ENCODE data around the gene QPCTL.
"Not testable (repeated sequence)": the region's sequence is repeated elsewhere in the genome, so short reads cannot be mapped to it uniquely, and the experiment has no call there.

Gene QPCTL

GRCh38 chr19:45739498-45740439 lies 47.3 kb downstream of the QPCTL start:
- TF ChIP-seq CTCF (IDR thresholded peaks at IDR 0.05; ENCODE audit: extremely low read depth, insufficient read depth, missing control alignments), result peak; percentile 3
- in situ Hi-C loops (cut with MboI; ENCODE audit: low pct_unique_long_range_greater_than_20kb, low sequenced_read_pairs, unreplicated experiment), result no loop called here
- DNase-seq (ENCODE audit: low spot score), result no peak

GRCh38 chr19:45742969-45743368 lies 50.5 kb downstream of the QPCTL start:
- DNase-seq (ENCODE audit: low spot score), result no peak
- TF ChIP-seq CTCF (IDR thresholded peaks at IDR 0.05; ENCODE audit: extremely low read depth, insufficient read depth, missing control alignments), result no peak
- in situ Hi-C loops (cut with MboI; ENCODE audit: low pct_unique_long_range_greater_than_20kb, low sequenced_read_pairs, unreplicated experiment), result no loop called here

- in situ Hi-C loops (cut with MboI; ENCODE audit: low pct_unique_long_range_greater_than_20kb, low sequenced_read_pairs, unreplicated experiment), result no loop called here
- no peak for DNase-seq (ENCODE audit: low spot score)
- no peak for TF ChIP-seq CTCF (IDR thresholded peaks at IDR 0.05; ENCODE audit: extremely low read depth, insufficient read depth, missing control alignments)
These were observed 53.1 kb downstream of the QPCTL start for GRCh38 chr19:45745606-45746005.

GRCh38 chr19:45746866-45747265 lies 54.4 kb downstream of the QPCTL start:
- no peak for TF ChIP-seq CTCF (IDR thresholded peaks at IDR 0.05; ENCODE audit: extremely low read depth, insufficient read depth, missing control alignments)
- in situ Hi-C loops (cut with MboI; ENCODE audit: low pct_unique_long_range_greater_than_20kb, low sequenced_read_pairs, unreplicated experiment), result no loop called here
- DNase-seq (ENCODE audit: low spot score), result no peak

- TF ChIP-seq CTCF (IDR thresholded peaks at IDR 0.05; ENCODE audit: extremely low read depth, insufficient read depth, missing control alignments), result no peak
- in situ Hi-C loops (cut with MboI; ENCODE audit: low pct_unique_long_range_greater_than_20kb, low sequenced_read_pairs, unreplicated experiment), result no loop called here
- DNase-seq (ENCODE audit: low spot score), result no peak
These were observed 55.0 kb downstream of the QPCTL start for GRCh38 chr19:45747513-45747912.

GRCh38 chr19:45751483-45751882 lies 59.0 kb downstream of the QPCTL start:
- in situ Hi-C loops (cut with MboI; ENCODE audit: low pct_unique_long_range_greater_than_20kb, low sequenced_read_pairs, unreplicated experiment); DNase-seq (ENCODE audit: low spot score): not testable (repeated sequence)

GRCh38 chr19:45752639-45753038 lies 60.2 kb downstream of the QPCTL start:
- TF ChIP-seq CTCF (IDR thresholded peaks at IDR 0.05; ENCODE audit: extremely low read depth, insufficient read depth, missing control alignments), result no peak
- DNase-seq (ENCODE audit: low spot score), result no peak
- in situ Hi-C loops (cut with MboI; ENCODE audit: low pct_unique_long_range_greater_than_20kb, low sequenced_read_pairs, unreplicated experiment), result no loop called here

Measured in GM13977 (cell line).